GM12874 (cell line): ENCODE results near the gene LPXN.

Experiments
- TF ChIP-seq, protein P1 (sequence below): IDR thresholded peaks from 2 replicates; pipeline ENCODE4 v1.5.1; 2011; ENCODE audit warnings: low read depth, mild to moderate bottlenecking, control low read depth, low read length, moderate library complexity; ENCODE audit not compliant: insufficient read depth

The LPXN gene

DNA sequence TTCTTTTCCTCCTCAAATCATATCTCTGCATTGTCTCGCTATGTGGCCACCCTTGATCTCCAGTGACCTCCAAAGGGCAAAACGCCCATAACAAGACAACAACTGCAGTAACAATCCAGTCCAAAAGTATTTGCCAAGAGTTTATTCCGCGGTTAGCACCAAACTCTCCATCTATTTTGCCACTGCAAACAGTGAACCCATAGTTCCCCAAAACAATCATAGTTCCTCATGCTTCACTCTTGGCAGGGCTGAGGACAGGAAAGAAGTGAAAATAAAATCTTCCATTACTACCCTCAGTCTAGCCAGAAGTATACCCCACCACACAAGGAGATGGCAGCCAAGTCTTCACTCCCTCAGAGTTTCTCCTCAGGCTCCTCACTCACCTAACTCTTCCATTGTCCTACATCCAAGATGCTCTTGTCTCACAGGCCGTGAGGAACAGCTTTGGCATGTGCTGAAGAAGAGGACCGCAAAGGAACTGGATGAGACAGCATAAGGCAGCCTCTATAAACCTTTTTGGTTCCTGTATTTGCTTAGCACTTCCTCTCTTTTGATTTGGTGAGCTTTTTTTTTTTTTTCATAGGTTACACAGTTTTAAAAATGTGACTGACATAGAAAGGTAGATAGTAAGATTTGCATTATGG lies at the start of gene LPXN:
TSS of gene LPXN (minus strand) at position 480 of the 644 bp plus-strand sequence. CDS start at position 396, 84 bp downstream.
- TF ChIP-seq, protein P1, sequence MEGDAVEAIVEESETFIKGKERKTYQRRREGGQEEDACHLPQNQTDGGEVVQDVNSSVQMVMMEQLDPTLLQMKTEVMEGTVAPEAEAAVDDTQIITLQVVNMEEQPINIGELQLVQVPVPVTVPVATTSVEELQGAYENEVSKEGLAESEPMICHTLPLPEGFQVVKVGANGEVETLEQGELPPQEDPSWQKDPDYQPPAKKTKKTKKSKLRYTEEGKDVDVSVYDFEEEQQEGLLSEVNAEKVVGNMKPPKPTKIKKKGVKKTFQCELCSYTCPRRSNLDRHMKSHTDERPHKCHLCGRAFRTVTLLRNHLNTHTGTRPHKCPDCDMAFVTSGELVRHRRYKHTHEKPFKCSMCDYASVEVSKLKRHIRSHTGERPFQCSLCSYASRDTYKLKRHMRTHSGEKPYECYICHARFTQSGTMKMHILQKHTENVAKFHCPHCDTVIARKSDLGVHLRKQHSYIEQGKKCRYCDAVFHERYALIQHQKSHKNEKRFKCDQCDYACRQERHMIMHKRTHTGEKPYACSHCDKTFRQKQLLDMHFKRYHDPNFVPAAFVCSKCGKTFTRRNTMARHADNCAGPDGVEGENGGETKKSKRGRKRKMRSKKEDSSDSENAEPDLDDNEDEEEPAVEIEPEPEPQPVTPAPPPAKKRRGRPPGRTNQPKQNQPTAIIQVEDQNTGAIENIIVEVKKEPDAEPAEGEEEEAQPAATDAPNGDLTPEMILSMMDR: 0 out of 2 replicates have a peak, but pooled peaks have one; percentile 1

DNA sequence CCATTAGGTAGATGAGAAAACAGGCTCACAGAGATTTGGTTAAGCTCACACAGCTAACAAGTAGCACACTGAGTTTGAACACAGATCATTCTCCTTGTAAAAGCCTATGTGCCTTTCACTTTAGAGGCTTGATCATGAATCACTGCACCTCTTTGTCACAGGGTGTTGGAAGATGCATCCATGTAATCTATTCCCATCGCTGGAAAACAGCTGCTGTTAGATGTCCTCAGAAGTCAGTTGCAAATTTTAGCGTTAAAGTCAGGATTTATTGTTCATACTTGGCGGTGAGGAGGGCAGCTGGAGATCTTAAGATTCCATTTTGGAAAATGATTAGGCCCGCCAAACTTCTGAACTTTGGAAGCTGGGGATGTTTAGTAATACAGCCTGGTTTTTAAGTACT lies 49.4 kb upstream of the LPXN start:
- TF ChIP-seq, protein P1: no peak

DNA sequence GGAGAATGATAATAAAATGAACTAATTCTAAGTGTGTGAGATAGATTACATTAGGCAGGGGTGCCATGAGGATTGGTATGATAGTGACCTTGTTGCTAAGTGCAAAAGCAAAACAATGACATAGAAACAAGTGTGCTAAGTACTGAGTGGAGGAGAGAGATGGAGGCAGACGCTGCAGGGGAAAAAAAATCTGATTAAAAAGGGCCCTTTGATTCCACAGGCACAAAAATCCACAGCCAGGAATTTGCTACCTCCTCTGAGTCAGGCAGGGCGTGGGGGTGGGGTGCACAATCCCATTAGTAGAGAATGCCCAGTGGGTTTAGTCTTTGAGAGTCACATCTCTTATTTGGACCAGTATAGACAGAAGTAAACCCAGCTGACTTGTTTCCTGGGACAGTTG lies 46.7 kb upstream of the LPXN start, which contains the start of gene CNTF:
TSS of gene CNTF (plus strand) at position 322 of the 400 bp plus-strand sequence. CDS start 88 bp downstream, outside the sequence.
- TF ChIP-seq, protein P1: no peak

DNA sequence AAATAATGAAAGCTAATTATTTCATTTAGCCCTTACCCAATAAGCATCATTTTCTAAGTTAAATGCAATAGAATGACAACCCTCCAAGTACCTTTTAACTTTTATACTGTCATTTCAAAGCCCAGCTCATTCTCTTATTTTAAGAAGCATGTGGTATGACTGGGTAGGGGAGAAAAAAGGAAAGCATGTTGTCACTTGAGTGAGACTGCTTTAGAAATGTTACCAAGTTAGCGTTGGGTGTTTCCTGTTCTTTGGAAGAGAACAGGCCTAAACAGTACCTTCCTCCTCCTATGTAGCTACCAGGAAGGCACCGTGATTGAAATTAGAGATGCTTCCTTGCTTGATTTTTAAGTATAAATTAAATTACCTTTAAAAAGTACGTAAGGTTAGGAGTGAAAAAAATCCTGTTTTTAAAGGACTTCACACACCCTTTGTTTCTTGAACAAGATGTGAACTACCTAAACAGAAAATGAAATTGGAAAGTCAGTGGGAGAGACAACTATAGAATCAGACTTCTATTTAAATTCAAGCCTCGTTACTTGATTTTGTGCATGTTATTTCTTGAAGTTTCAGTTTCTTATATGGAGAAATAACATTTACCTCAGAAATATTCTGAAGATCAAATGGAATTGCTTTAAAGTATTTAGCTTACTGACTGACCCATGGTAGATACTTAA lies 46.1 kb upstream of the LPXN start:
- TF ChIP-seq, protein P1: no peak

DNA sequence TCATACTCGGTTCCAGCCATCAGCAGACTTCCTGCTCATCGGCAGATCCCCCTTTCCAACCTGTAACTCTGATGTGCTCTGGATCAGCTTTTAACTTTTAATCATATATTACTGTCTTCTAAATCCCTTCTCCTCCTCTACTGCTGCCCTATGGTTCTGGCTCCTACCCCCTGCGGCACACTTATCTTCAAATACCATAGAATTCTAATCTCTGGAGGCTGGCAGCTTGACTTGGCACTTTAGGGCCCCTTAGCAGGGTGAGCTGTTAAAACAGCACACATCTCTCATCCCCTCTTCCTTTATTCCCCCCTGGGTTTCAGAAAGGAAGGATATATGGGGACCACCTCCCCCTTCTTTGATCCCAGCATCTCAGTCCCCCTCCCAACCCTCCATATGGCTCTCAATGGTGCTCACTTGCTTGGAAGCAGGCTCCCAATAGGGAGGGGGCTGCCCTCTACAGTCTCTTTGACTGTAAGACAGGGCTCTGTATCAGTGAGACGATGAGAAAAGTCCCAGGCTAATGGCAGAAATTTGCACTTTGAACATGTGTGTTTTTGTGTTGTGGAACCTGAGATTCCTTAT lies 42.4 kb upstream of the LPXN start:
- TF ChIP-seq, protein P1: peak; percentile 21; the same call in 1 of the 2 replicates

DNA sequence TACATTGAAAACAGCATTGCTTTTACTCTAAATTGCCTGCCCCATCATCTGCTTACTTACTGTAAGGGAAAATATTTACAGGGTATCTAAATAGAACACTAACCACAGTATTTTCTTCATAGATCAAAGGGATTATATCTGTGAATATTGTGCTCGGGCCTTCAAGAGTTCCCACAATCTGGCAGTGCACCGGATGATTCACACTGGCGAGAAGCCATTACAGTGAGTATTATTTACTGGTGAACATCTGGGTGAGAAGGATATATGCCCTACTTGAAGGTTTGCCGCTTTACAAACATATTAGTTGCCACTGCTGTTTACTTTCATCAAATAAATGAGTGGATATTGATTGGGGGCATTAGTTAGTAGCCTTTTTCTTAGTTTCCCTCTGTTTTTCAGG lies 40.9 kb upstream of the LPXN start:
- TF ChIP-seq, protein P1: no peak

DNA sequence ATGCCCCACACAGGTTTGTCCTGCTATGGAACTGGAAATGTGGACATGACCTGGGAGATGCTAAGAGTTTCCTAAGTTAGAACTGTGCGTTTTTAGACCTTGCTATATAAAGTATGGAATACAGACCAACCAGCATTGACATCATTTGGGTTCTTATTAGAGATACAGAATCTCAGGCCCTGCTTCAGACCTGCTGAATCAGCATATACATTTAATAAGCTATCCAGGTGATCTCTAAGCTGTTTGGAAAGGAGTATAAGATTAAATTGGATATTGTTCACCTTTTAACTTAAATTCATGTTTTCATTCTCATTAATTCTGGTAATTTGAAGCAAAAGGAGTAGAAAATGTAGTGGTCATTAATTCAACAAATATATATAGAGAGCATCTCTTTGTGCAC lies 39.9 kb upstream of the LPXN start:
- TF ChIP-seq, protein P1: no peak
